Mesenchymal stem cell (in vitro differentiated cells and primary cell): ENCODE results near the gene PODXL2.

Source experiments
- DNase-seq: peaks from one replicate; pipeline ENCODE4 v3.0.0-alpha.2; 2013
- H2AFZ ChIP-seq: one replicate; pipeline ENCODE4 v1.6.1; 2013; ENCODE audit warnings: low read depth, mild to moderate bottlenecking, control low read depth, inconsistent platforms, low read length, moderate library complexity
- H2AK5ac ChIP-seq: 2 replicates; pipeline ENCODE4 v1.6.1; 2013; ENCODE audit warnings: low read length, moderate library complexity, mild to moderate bottlenecking, inconsistent platforms; ENCODE audit not compliant: severe bottlenecking
- H2BK120ac ChIP-seq: one replicate; pipeline ENCODE4 v1.6.1; 2013; ENCODE audit warnings: low read depth, mild to moderate bottlenecking, inconsistent platforms, low read length, moderate library complexity
- H2BK12ac ChIP-seq, 2 experiments: one replicate each; pipeline ENCODE4 v1.6.1; 2013; ENCODE audit warnings: inconsistent platforms in 2 of 2, low read length in 2 of 2, mild to moderate bottlenecking in 2 of 2, moderate library complexity in 2 of 2, control low read depth in 1 of 2
- H2BK15ac ChIP-seq: one replicate; pipeline ENCODE4 v1.6.1; 2013; ENCODE audit warnings: mild to moderate bottlenecking, low read depth, inconsistent platforms; ENCODE audit not compliant: poor library complexity, severe bottlenecking
- H2BK5ac ChIP-seq: 2 replicates; pipeline ENCODE4 v1.6.1; 2013; ENCODE audit warnings: low read depth, mild to moderate bottlenecking, low read length, control low read depth, inconsistent platforms; ENCODE audit not compliant: poor library complexity, severe bottlenecking
- H3K14ac ChIP-seq, 2 experiments: one replicate each; pipeline ENCODE4 v1.6.1; 2013; ENCODE audit warnings: inconsistent platforms in 2 of 2, low read length in 2 of 2, control low read depth in 1 of 2, mild to moderate bottlenecking in 1 of 2, moderate library complexity in 1 of 2
- H3K18ac ChIP-seq, 2 experiments: one replicate each; pipeline ENCODE4 v1.6.1; 2013; ENCODE audit warnings: inconsistent platforms in 2 of 2, low read length in 2 of 2, control low read depth in 1 of 2, low read depth in 1 of 2, mild to moderate bottlenecking in 1 of 2
- H3K23ac ChIP-seq, 2 experiments: one replicate each; pipeline ENCODE4 v1.6.1; 2013; ENCODE audit warnings: inconsistent platforms in 2 of 2, low read length in 2 of 2, mild to moderate bottlenecking in 2 of 2, moderate library complexity in 2 of 2, control low read depth in 1 of 2
- H3K27ac ChIP-seq: 2 replicates; pipeline ENCODE4 v1.5.1; 2013; ENCODE audit warnings: mild to moderate bottlenecking, moderate library complexity, low read length, control low read depth, inconsistent platforms; ENCODE audit not compliant: poor library complexity, severe bottlenecking
- H3K27me3 ChIP-seq, 2 experiments: 2 replicates each; pipeline versions ENCODE4 v1.6.1 to v1.7.0; 2013; ENCODE audit warnings: low read length in 2 of 2, mild to moderate bottlenecking in 2 of 2, moderate library complexity in 2 of 2, control low read depth in 1 of 2, inconsistent platforms in 1 of 2; ENCODE audit not compliant: control insufficient read depth in 1 of 2, insufficient read depth in 1 of 2
- H3K36me3 ChIP-seq, 2 experiments: 2 replicates each; pipeline versions ENCODE4 v1.6.1 to v1.7.0; 2013; ENCODE audit warnings: low read length in 2 of 2, control low read depth in 1 of 2, inconsistent platforms in 1 of 2, low read depth in 1 of 2, mild to moderate bottlenecking in 1 of 2; ENCODE audit not compliant: insufficient read depth in 2 of 2, control insufficient read depth in 1 of 2
- H3K4ac ChIP-seq, 2 experiments: one replicate each; pipeline ENCODE4 v1.6.1; 2013; ENCODE audit warnings: inconsistent platforms in 2 of 2, low read length in 2 of 2, mild to moderate bottlenecking in 2 of 2, moderate library complexity in 2 of 2, control low read depth in 1 of 2, low read depth in 1 of 2
- H3K4me1 ChIP-seq: 2 replicates; pipeline ENCODE4 v1.6.1; 2013; ENCODE audit warnings: low read depth, low read length, control low read depth; ENCODE audit not compliant: control insufficient read depth, insufficient read depth
- H3K4me2 ChIP-seq: 2 replicates; pipeline ENCODE4 v1.6.1; 2013; ENCODE audit warnings: low read length, mild to moderate bottlenecking, inconsistent platforms; ENCODE audit not compliant: poor library complexity, severe bottlenecking
- H3K4me3 ChIP-seq, 2 experiments: 2 replicates each; pipeline versions ENCODE4 v1.5.1 to v1.7.0; 2013; ENCODE audit warnings: low read length in 2 of 2, mild to moderate bottlenecking in 2 of 2, control low read depth in 1 of 2, low read depth in 1 of 2; ENCODE audit not compliant: insufficient read depth in 1 of 2
- H3K79me1 ChIP-seq: replicated peaks from 2 replicates; pipeline ENCODE4 v1.6.1; 2013; ENCODE audit warnings: mild to moderate bottlenecking, control low read depth, low read length, inconsistent platforms; ENCODE audit not compliant: poor library complexity, severe bottlenecking
- H3K9ac ChIP-seq: 2 replicates; pipeline ENCODE4 v1.7.0; 2013; ENCODE audit warnings: mild to moderate bottlenecking, low read length, moderate library complexity
- H3K9me3 ChIP-seq: 2 replicates; pipeline ENCODE4 v1.7.0; 2013; ENCODE audit warnings: mild to moderate bottlenecking, low read length; ENCODE audit not compliant: control insufficient read depth
- H4K8ac ChIP-seq: one replicate; pipeline ENCODE4 v1.6.1; 2013; ENCODE audit warnings: inconsistent platforms, mild to moderate bottlenecking, low read length, moderate library complexity
- H4K91ac ChIP-seq: one replicate; pipeline ENCODE4 v1.6.1; 2013; ENCODE audit warnings: mild to moderate bottlenecking, low read length, inconsistent platforms
- WGBS: methylation state at CpG from one replicate; pipeline ENCODE4 v1.1.7; 2013; ENCODE audit warnings: mixed read lengths; 5-methylcytosine and 5-hydroxymethylcytosine counted together

Gene PODXL2

DNA sequence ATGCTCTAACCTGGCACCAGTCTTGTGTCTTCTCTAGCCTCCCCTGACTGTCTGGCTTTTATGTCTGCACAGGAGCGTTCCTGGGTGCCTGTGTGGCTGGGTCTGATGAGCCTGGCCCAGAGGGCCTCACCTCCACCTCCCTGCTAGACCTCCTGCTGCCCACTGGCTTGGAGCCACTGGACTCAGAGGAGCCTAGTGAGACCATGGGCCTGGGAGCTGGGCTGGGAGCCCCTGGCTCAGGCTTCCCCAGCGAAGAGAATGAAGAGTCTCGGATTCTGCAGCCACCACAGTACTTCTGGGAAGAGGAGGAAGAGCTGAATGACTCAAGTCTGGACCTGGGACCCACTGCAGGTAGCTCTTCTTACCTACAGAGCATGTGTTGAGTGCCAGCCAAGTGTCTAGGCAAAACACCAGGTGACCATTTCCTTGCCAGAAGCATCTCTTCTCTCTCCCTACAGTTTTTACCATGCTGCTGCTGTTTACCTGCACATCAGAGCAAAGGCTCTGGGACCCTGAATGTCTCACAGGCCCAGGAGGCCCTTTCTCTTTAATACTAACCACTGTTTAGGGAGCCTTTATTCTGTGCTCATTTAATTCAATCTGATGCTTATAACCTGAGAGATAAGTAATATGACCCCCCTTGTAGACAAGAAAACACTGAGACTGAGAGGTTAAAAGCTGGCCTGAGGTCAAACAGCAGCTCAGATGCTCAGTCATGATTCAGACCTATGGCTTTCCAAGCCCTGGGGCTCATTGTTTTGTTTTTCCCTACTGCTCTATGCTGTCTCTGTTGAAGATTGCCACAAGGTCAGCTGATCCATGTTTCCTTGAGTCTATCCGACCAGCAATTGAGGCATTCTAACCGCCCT is 10.4 kb downstream of the PODXL2 start:
- Histone ChIP-seq H3K23ac (no peak overlapping the region), H3K4ac (no peak overlapping the region), H3K18ac (peak overlapping the region in 1 of 2 experiments; percentile 8), H2AK5ac (peak overlapping the region; percentile 42), H3K79me1 (no peaks in the 10 kb centered on the region), H3K9me3 (no peaks in the 10 kb centered on the region), H4K8ac (no peak overlapping the region), H2BK120ac (no peak overlapping the region), H3K9ac (no peak overlapping the region), H3K27ac (no peak overlapping the region), H4K91ac (no peak overlapping the region), H3K36me3 (no peaks in the 10 kb centered on the region), H3K27me3 (peaks cover 0 to 14% of the 10 kb centered on the region in 2 experiments), H3K4me3 (no peak overlapping the region), H2BK12ac (no peak overlapping the region), H3K14ac (peak overlapping the region in 1 of 2 experiments; percentile 8), H2AFZ (no peak overlapping the region), H2BK15ac (no peak overlapping the region), H3K4me2 (no peak overlapping the region), H3K4me1 (peaks cover 12% of the 10 kb centered on the region), H2BK5ac (no peak overlapping the region)
- WGBS, result 84% methylated on average over 5 of the region's 5 CpGs
- peak; percentile 29 for DNase-seq

DNA sequence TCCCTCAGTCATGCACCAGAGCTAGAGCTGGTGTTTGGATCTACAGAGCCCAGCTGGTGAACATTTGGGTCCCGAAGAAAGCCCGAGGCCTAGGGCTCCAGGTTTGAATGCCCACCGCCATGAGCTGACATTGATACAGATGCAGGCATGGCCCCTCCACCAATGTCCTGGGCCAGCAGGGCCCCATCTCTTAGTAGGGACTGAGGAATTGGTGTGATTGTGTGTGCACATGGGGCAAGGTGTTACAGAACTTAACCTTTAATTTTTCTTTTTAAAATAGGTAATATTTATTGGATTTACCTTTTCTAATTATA is 11.0 kb downstream of the PODXL2 start:
- Histone ChIP-seq H3K18ac (no peak overlapping the region), H3K4ac (no peak overlapping the region), H3K23ac (no peak overlapping the region), H3K4me2 (no peak overlapping the region), H2BK12ac (no peak overlapping the region), H3K27ac (no peak overlapping the region), H4K8ac (no peak overlapping the region), H2AK5ac (no peak overlapping the region), H4K91ac (no peak overlapping the region), H2AFZ (no peak overlapping the region), H3K27me3 (peaks cover 0 to 12% of the 10 kb centered on the region in 2 experiments), H3K4me3 (no peak overlapping the region), H3K9ac (no peak overlapping the region), H3K9me3 (no peaks in the 10 kb centered on the region), H3K14ac (no peak overlapping the region), H2BK15ac (no peak overlapping the region), H3K36me3 (no peaks in the 10 kb centered on the region), H3K79me1 (no peaks in the 10 kb centered on the region), H3K4me1 (peaks cover 12% of the 10 kb centered on the region), H2BK120ac (no peak overlapping the region), H2BK5ac (no peak overlapping the region)
- DNase-seq, result no peak
- WGBS, result 98% methylated on average over 3 of the region's 3 CpGs

DNA sequence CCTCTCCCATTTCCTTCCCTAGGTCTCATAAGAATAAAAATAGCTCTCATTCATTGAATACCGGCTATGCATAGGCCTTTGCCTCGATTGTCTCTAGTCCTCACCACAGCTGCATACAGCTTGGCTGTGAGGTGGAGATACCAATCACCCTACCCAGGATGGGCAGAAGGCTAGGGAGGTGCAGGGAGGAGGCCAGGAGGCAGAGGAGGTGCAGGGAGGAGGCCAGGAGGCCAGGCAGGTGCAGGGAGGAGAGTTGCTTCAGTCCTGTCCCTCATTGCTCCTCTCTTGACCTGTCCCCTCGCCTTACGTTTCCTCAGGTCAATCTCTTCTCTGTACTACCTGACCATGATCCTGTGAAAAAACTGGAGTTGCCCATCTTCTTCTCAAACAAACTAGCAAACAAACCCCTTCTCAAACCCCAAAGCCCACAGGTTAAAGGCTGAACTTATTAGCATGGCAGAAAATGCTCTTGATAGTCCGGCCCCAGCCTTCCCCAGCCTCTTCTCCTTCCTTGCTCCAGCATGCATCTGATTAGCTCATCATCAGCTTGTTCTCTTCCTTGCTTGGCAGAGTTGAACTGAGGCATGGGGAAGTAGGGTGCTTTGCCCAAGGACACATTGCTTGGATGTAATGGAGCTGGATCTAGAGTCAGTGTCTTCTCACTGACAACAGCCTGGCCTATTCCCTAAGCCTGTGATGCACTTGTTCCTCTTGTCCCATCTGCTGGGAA is 15.8 kb downstream of the PODXL2 start:
- Histone ChIP-seq H3K4ac (no peak overlapping the region), H4K91ac (no peak overlapping the region), H3K9me3 (no peaks in the 10 kb centered on the region), H3K4me1 (peaks cover 3% of the 10 kb centered on the region), H3K9ac (no peak overlapping the region), H3K27ac (no peak overlapping the region), H3K79me1 (no peaks in the 10 kb centered on the region), H2BK5ac (no peak overlapping the region), H3K36me3 (no peaks in the 10 kb centered on the region), H3K27me3 (peaks cover 5 to 9% of the 10 kb centered on the region in 2 experiments), H3K18ac (no peak overlapping the region), H3K4me2 (no peak overlapping the region), H2AFZ (no peak overlapping the region), H2AK5ac (no peak overlapping the region), H3K23ac (no peak overlapping the region), H3K14ac (no peak overlapping the region), H2BK120ac (no peak overlapping the region), H2BK12ac (no peak overlapping the region), H2BK15ac (no peak overlapping the region), H3K4me3 (no peak overlapping the region), H4K8ac (no peak overlapping the region)
- 85% methylated on average over 4 of the region's 5 CpGs for WGBS
- DNase-seq, result no peak

DNA sequence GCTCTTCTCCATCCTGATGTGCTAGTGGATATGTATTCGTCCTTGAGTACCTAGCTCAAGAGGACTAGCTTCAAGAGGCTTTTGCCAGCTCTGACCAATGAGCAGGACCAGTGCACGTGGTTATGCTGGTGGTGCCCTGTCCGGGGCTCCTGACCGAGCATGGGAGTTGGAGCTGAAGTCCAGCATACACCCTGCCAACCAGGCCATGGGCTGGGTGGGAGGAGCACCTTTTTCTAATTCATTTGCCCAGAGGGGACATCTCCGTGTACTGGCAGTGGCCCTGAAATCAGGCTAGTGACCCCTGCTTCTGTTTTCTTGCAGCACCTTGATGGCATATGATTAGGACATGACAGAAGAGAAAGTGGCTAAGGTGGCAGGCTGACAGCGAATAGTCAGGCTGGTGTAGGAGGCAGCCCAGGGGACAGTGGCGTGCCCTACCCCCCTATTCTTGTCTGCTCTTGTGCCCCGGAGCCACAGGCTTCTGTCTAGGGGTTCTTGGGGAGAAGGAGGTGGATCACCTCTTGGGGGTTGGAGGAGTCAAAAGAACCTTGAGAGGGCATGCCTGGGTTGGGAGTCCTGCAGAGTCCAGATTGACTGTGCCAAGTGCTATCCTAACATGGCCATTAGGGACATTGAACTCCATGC is 16.5 kb downstream of the PODXL2 start:
- H2BK5ac ChIP-seq, result no peak overlapping the region
- H3K4ac ChIP-seq, result no peak overlapping the region
- DNase-seq, result no peak
- H3K23ac ChIP-seq, result no peak overlapping the region
- H3K4me3 ChIP-seq, result no peak overlapping the region
- H3K14ac ChIP-seq, result no peak overlapping the region
- H3K18ac ChIP-seq, result no peak overlapping the region
- WGBS, result 83% methylated on average over 8 of the region's 8 CpGs
- no peak overlapping the region for H2AFZ ChIP-seq
- no peak overlapping the region for H4K91ac ChIP-seq
- no peak overlapping the region for H4K8ac ChIP-seq
- no peaks in the 10 kb centered on the region for H3K79me1 ChIP-seq
- no peaks in the 10 kb centered on the region for H3K36me3 ChIP-seq
- H2BK120ac ChIP-seq, result no peak overlapping the region
- no peak overlapping the region for H2BK15ac ChIP-seq
- H3K4me1 ChIP-seq, result no peaks in the 10 kb centered on the region
- H2BK12ac ChIP-seq, result no peak overlapping the region
- H3K27ac ChIP-seq, result no peak overlapping the region
- no peak overlapping the region for H2AK5ac ChIP-seq
- no peak overlapping the region for H3K9ac ChIP-seq
- H3K4me2 ChIP-seq, result no peak overlapping the region
- peaks cover 5 to 9% of the 10 kb centered on the region in 2 experiments for H3K27me3 ChIP-seq
- no peaks in the 10 kb centered on the region for H3K9me3 ChIP-seq
